Neutrophil (primary cell): ENCODE data around the gene GAD2.

Source experiments
- H3K27ac ChIP-seq: fragments of 200-600 bp; sonication (generic); 2 replicates; pipeline ENCODE4 v1.5.1; 2016; ENCODE audit warnings: mild to moderate bottlenecking, moderate library complexity
- H3K27me3 ChIP-seq: fragments of 200-600 bp; sonication (generic); 2 replicates; pipeline ENCODE4 v1.6.0; 2016; ENCODE audit warnings: mild to moderate bottlenecking
- H3K36me3 ChIP-seq: fragments of 200-600 bp; sonication (generic); 2 replicates; pipeline ENCODE4 v1.5.1; 2017
- H3K4me1 ChIP-seq, 2 experiments: fragments of 200-600 bp in 1 of 2; sonication (generic) in 1 of 2; 1 replicate in 1 of 2; 2 replicates in 1 of 2; pipeline versions ENCODE4 v1.5.1 to v1.6.1; 2013 to 2016; ENCODE audit warnings: low read depth in 1 of 2, low read length in 1 of 2, mild to moderate bottlenecking in 1 of 2, moderate library complexity in 1 of 2; ENCODE audit not compliant: control insufficient read depth in 1 of 2, insufficient read depth in 1 of 2
- H3K4me3 ChIP-seq, 2 experiments: fragments of 200-600 bp in 1 of 2; sonication (generic) in 1 of 2; 1 replicate in 1 of 2; 2 replicates in 1 of 2; pipeline ENCODE4 v1.5.1; 2013 to 2016; ENCODE audit warnings: low read depth in 1 of 2, low read length in 1 of 2, mild to moderate bottlenecking in 1 of 2, moderate library complexity in 1 of 2
- H3K9me3 ChIP-seq: fragments of 200-600 bp; sonication (generic); 2 replicates; pipeline ENCODE4 v1.5.1; 2016
- CTCF ChIP-seq: fragments of 200-600 bp; sonication (generic); IDR thresholded peaks from 2 replicates; pipeline ENCODE4 v1.5.1; 2016; ENCODE audit warnings: antibody characterized with exemption

GAD2 gene

GRCh38 chr10:26194275-26194674, 22.3 kb upstream of the GAD2 start:
- H3K27me3 ChIP-seq, result peaks cover 5% of the 10 kb centered on the region
- no peak overlapping the region for H3K4me3 ChIP-seq
- TF ChIP-seq CTCF, result no peak
- H3K27ac ChIP-seq, result no peak overlapping the region
- H3K36me3 ChIP-seq, result no peaks in the 10 kb centered on the region
- no peaks in the 10 kb centered on the region for H3K4me1 ChIP-seq
- H3K9me3 ChIP-seq, result no peaks in the 10 kb centered on the region

- no peak for TF ChIP-seq CTCF
- no peak overlapping the region for H3K27ac ChIP-seq
- no peaks in the 10 kb centered on the region for H3K9me3 ChIP-seq
- H3K4me1 ChIP-seq, result no peaks in the 10 kb centered on the region
- no peak overlapping the region for H3K4me3 ChIP-seq
- peaks cover 21% of the 10 kb centered on the region for H3K27me3 ChIP-seq
- H3K36me3 ChIP-seq, result no peaks in the 10 kb centered on the region
Measured at GRCh38 chr10:26197248-26197647, 19.3 kb upstream of the GAD2 start.

GRCh38 chr10:26198119-26198518, 18.5 kb upstream of the GAD2 start:
- Histone ChIP-seq H3K27me3 (peaks cover 29% of the 10 kb centered on the region), H3K36me3 (no peaks in the 10 kb centered on the region), H3K27ac (no peak overlapping the region), H3K9me3 (no peaks in the 10 kb centered on the region), H3K4me3 (no peak overlapping the region), H3K4me1 (no peaks in the 10 kb centered on the region)
- no peak for TF ChIP-seq CTCF

GRCh38 chr10:26199841-26200240, 16.7 kb upstream of the GAD2 start:
- H3K4me3 ChIP-seq, result no peak overlapping the region
- H3K4me1 ChIP-seq, result no peaks in the 10 kb centered on the region
- H3K36me3 ChIP-seq, result no peaks in the 10 kb centered on the region
- H3K27me3 ChIP-seq, result peaks cover 45% of the 10 kb centered on the region
- TF ChIP-seq CTCF, result no peak
- no peaks in the 10 kb centered on the region for H3K9me3 ChIP-seq
- H3K27ac ChIP-seq, result no peak overlapping the region

GRCh38 chr10:26205223-26205622, 11.4 kb upstream of the GAD2 start:
- Histone ChIP-seq H3K36me3 (no peaks in the 10 kb centered on the region), H3K4me3 (no peak overlapping the region), H3K27ac (no peak overlapping the region), H3K27me3 (peaks cover 69% of the 10 kb centered on the region), H3K9me3 (no peaks in the 10 kb centered on the region), H3K4me1 (no peaks in the 10 kb centered on the region)
- no peak for TF ChIP-seq CTCF
